ENCODE measurements around the gene TTC28. TPM values are rescaled to one million over a fixed set of nuclear protein-coding genes. Genes with fewer than 3 reads are reported as not detected.

TTC28 gene
- total RNA-seq, 1 experiment from 2014 or later, result 0.12 TPM

- CTCF ChIA-PET, result interaction anchor here (0.8 to 4.6 kb wide), 4 partner anchors 446 to 1838 kb away, joined by 3 to 47 read pairs (median 3); no protein-coding TSS in a partner anchor
- Histone ChIP-seq H2AFZ (ENCODE audit: low read depth, low read length, poor library complexity, severe bottlenecking) (no peak overlapping the region), H3K79me2 (ENCODE audit: insufficient read depth, low read length) (no peaks in the 10 kb centered on the region), H3K27ac (ENCODE audit: low read depth, low read length) (no peak overlapping the region), H3K9me3 (ENCODE audit: control insufficient read depth in 1 of 2, insufficient read depth in 1 of 2, low read depth in 1 of 2, low read length in 2 of 2) (no peaks in the 10 kb centered on the region), H3K36me3 (ENCODE audit: control insufficient read depth in 1 of 2, insufficient read depth in 2 of 2, low read length in 2 of 2) (no peaks in the 10 kb centered on the region), H3K9ac (ENCODE audit: low read length) (no peak overlapping the region), H3K4me2 (ENCODE audit: low read length) (no peak overlapping the region), H4K20me1 (ENCODE audit: insufficient read depth) (no peaks in the 10 kb centered on the region), H3K27me3 (ENCODE audit: insufficient read depth, low read length) (no peaks in the 10 kb centered on the region), H3K4me1 (ENCODE audit: control insufficient read depth in 1 of 2, insufficient read depth in 2 of 2, low read length in 2 of 2) (no peaks in the 10 kb centered on the region), H3K9me2 (ENCODE audit: insufficient read depth) (no peaks in the 10 kb centered on the region), H3K4me3 (replicated peaks in 1 of 2; ENCODE audit: low read depth in 1 of 2, low read length in 2 of 2) (no peak overlapping the region)
- TF ChIP-seq, protein P1, sequence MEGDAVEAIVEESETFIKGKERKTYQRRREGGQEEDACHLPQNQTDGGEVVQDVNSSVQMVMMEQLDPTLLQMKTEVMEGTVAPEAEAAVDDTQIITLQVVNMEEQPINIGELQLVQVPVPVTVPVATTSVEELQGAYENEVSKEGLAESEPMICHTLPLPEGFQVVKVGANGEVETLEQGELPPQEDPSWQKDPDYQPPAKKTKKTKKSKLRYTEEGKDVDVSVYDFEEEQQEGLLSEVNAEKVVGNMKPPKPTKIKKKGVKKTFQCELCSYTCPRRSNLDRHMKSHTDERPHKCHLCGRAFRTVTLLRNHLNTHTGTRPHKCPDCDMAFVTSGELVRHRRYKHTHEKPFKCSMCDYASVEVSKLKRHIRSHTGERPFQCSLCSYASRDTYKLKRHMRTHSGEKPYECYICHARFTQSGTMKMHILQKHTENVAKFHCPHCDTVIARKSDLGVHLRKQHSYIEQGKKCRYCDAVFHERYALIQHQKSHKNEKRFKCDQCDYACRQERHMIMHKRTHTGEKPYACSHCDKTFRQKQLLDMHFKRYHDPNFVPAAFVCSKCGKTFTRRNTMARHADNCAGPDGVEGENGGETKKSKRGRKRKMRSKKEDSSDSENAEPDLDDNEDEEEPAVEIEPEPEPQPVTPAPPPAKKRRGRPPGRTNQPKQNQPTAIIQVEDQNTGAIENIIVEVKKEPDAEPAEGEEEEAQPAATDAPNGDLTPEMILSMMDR (IDR thresholded peaks at IDR 0.05 in 2 of 3, conservative IDR thresholded peaks at IDR 0.05 in 1 of 3; ENCODE audit: borderline replicate concordance in 1 of 3, insufficient read depth in 1 of 3, low read depth in 2 of 3, low read length in 2 of 3), result no peak
- TF ChIP-seq SRF (IDR thresholded peaks at IDR 0.05; ENCODE audit: low read depth) (no peak), ELF1 (IDR thresholded peaks at IDR 0.05; ENCODE audit: borderline replicate concordance, low read depth) (no peak), ZFX (IDR thresholded peaks at IDR 0.05) (no peak)
- ATAC-seq (peak; percentile 59), DNase-seq (ENCODE audit: low read depth, low spot score) (no peak)
- no TSS peak for BruUV-seq (replicated peaks)
- POLR2A ChIA-PET, result no interaction called here
- RAD21 ChIA-PET (ENCODE audit: low non-redundant PET in 1 of 2, low total read pairs in 2 of 2, uncharacterized antibody in 2 of 2, unreplicated experiment in 2 of 2), result interaction anchor here in 1 of 2 experiments (1.8 kb wide), 1 partner anchor 574 kb away, joined by 5 read pairs; no protein-coding TSS in a partner anchor
- intact Hi-C loops (cut with micrococcal nuclease), result loop anchor here (1.0 to 10.0 kb wide), 4 partner anchors 543 to 1837 kb away; no protein-coding TSS in a partner anchor
Measured at GRCh38 chr22:28594076-28594796, 85.4 kb downstream of the TTC28 start.

DNA sequence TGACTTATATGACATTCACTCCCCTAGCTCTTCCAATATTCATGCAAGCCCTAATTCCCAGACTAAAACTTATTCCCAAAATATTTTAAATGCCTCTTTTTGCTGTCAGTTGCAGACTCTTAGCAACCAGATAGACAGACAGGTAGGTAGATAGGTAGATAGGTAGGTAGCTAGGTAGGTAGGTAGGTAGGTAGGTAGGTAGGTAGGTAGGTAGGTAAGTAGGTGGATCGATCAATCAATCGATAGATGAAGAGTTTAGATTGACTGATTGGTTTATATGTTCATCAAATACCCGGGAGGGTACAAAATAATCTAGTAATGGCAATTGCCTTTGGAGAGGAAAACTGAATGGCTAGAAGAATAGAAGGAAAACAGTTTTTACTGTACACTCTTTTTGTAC lies 86.3 kb downstream of the TTC28 start:
- Histone ChIP-seq H3K27ac (ENCODE audit: low read depth, low read length) (no peak overlapping the region), H3K79me2 (ENCODE audit: insufficient read depth, low read length) (no peaks in the 10 kb centered on the region), H4K20me1 (ENCODE audit: insufficient read depth) (no peaks in the 10 kb centered on the region), H3K9ac (ENCODE audit: low read length) (no peak overlapping the region), H3K9me2 (ENCODE audit: insufficient read depth) (no peaks in the 10 kb centered on the region), H2AFZ (ENCODE audit: low read depth, low read length, poor library complexity, severe bottlenecking) (no peak overlapping the region), H3K4me3 (replicated peaks in 1 of 2; ENCODE audit: low read depth in 1 of 2, low read length in 2 of 2) (no peak overlapping the region), H3K27me3 (ENCODE audit: insufficient read depth, low read length) (no peaks in the 10 kb centered on the region), H3K36me3 (ENCODE audit: control insufficient read depth in 1 of 2, insufficient read depth in 2 of 2, low read length in 2 of 2) (no peaks in the 10 kb centered on the region), H3K9me3 (ENCODE audit: control insufficient read depth in 1 of 2, insufficient read depth in 1 of 2, low read depth in 1 of 2, low read length in 2 of 2) (no peaks in the 10 kb centered on the region), H3K4me2 (ENCODE audit: low read length) (no peak overlapping the region), H3K4me1 (ENCODE audit: control insufficient read depth in 1 of 2, insufficient read depth in 2 of 2, low read length in 2 of 2) (no peaks in the 10 kb centered on the region)
- intact Hi-C loops (cut with micrococcal nuclease), result loop anchor here (5.0 to 10.0 kb wide), 2 partner anchors 708 to 1836 kb away; no protein-coding TSS in a partner anchor
- no peak for ATAC-seq
- BruUV-seq (replicated peaks), result no TSS peak
- no peak for DNase-seq (ENCODE audit: low read depth, low spot score)
- ChIA-PET RAD21 (ENCODE audit: low non-redundant PET in 1 of 2, low total read pairs in 2 of 2, uncharacterized antibody in 2 of 2, unreplicated experiment in 2 of 2) (interaction anchor here in 1 of 2 experiments (1.8 kb wide), 1 partner anchor 573 kb away, joined by 5 read pairs; no protein-coding TSS in a partner anchor), CTCF (interaction anchor here (0.7 to 4.6 kb wide), 6 partner anchors 17 to 1837 kb away, joined by 3 to 47 read pairs (median 3); no protein-coding TSS in a partner anchor), POLR2A (no interaction called here)
- TF ChIP-seq SP1 (IDR thresholded peaks at IDR 0.05; ENCODE audit: low read depth) (no peak), ZFX (IDR thresholded peaks at IDR 0.05) (no peak), SIN3A (IDR thresholded peaks at IDR 0.05; ENCODE audit: low read depth) (no peak), ELF1 (IDR thresholded peaks at IDR 0.05; ENCODE audit: borderline replicate concordance, low read depth) (no peak), POLR2A (IDR thresholded peaks at IDR 0.05; ENCODE audit: borderline replicate concordance, extremely low read depth, insufficient read depth, insufficient read length) (no peak), TCF7L2 (IDR thresholded peaks at IDR 0.05; ENCODE audit: borderline replicate concordance, extremely low read depth, insufficient read depth, insufficient read length) (no peak)
- TF ChIP-seq, protein P1 (IDR thresholded peaks at IDR 0.05 in 2 of 3, conservative IDR thresholded peaks at IDR 0.05 in 1 of 3; ENCODE audit: borderline replicate concordance in 1 of 3, insufficient read depth in 1 of 3, low read depth in 2 of 3, low read length in 2 of 3), result no peak
- TF ChIP-seq, protein P2, sequence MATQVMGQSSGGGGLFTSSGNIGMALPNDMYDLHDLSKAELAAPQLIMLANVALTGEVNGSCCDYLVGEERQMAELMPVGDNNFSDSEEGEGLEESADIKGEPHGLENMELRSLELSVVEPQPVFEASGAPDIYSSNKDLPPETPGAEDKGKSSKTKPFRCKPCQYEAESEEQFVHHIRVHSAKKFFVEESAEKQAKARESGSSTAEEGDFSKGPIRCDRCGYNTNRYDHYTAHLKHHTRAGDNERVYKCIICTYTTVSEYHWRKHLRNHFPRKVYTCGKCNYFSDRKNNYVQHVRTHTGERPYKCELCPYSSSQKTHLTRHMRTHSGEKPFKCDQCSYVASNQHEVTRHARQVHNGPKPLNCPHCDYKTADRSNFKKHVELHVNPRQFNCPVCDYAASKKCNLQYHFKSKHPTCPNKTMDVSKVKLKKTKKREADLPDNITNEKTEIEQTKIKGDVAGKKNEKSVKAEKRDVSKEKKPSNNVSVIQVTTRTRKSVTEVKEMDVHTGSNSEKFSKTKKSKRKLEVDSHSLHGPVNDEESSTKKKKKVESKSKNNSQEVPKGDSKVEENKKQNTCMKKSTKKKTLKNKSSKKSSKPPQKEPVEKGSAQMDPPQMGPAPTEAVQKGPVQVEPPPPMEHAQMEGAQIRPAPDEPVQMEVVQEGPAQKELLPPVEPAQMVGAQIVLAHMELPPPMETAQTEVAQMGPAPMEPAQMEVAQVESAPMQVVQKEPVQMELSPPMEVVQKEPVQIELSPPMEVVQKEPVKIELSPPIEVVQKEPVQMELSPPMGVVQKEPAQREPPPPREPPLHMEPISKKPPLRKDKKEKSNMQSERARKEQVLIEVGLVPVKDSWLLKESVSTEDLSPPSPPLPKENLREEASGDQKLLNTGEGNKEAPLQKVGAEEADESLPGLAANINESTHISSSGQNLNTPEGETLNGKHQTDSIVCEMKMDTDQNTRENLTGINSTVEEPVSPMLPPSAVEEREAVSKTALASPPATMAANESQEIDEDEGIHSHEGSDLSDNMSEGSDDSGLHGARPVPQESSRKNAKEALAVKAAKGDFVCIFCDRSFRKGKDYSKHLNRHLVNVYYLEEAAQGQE (IDR thresholded peaks at IDR 0.05; ENCODE audit: low read depth), result no peak
